Activated CD4-positive, alpha-beta T cell treated with anti-CD3 and anti-CD28 coated beads for 36 hours (primary cell): ENCODE data around the gene POU6F2. TPM values are rescaled to one million over a fixed set of nuclear protein-coding genes. Genes with fewer than 3 reads are reported as not detected.

ENCODE experiments used
- ATAC-seq: fragments of 200-7000 bp; cut with Tn5 transposase; one replicate; pipeline ENCODE4 v1.10.0; 2021; ENCODE audit warnings: mild to moderate bottlenecking, moderate library complexity
- CTCF ChIA-PET: fragments of 350-600 bp; sonication (Branson Sonifier 250); formaldehyde crosslinking; loops from one replicate; lab custom pipeline; 2021; ENCODE audit warnings: antibody characterized with exemption; lab: Charles Lee
- POLR2A ChIA-PET: fragments of 350-600 bp; sonication (Branson Sonifier 250); formaldehyde crosslinking; loops from one replicate; lab custom pipeline; 2021; ENCODE audit warnings: antibody characterized with exemption, inconsistent platforms; lab: Charles Lee
- DNase-seq: peaks from one replicate; pipeline ENCODE4 v3.0.0-alpha.2; 2020
- H3K27ac Mint-ChIP-seq: one replicate; pipeline ENCODE4 v1.8.0; 2021; ENCODE audit warnings: mixed read lengths
- H3K27me3 Mint-ChIP-seq: one replicate; pipeline ENCODE4 v1.8.0; 2021; ENCODE audit warnings: mixed read lengths
- H3K36me3 Mint-ChIP-seq: one replicate; pipeline ENCODE4 v1.8.0; 2021; ENCODE audit warnings: low read depth, mixed read lengths
- H3K4me1 Mint-ChIP-seq: one replicate; pipeline ENCODE4 v1.8.0; 2021; ENCODE audit warnings: mixed read lengths
- H3K4me3 Mint-ChIP-seq: one replicate; pipeline ENCODE4 v1.8.0; 2021; ENCODE audit warnings: mild to moderate bottlenecking, moderate library complexity, mixed read lengths
- H3K9me3 Mint-ChIP-seq: one replicate; pipeline ENCODE4 v1.8.0; 2021; ENCODE audit warnings: low read depth, mixed read lengths
- intact Hi-C, 2 experiments: fragments of 100-400 bp; cut with DNase I in 1 of 2; cut with micrococcal nuclease in 1 of 2; formaldehyde crosslinking; loops; one replicate each; pipeline versions ENCODE4 v1.14.2 to v1.15.1; 2022 to 2024; cut with DNase I, micrococcal nuclease
- total RNA-seq, 2 experiments: library from RNA; stranded (reverse); gene quantifications; one replicate each; pipeline ENCODE4 v1.2.3, GENCODE V29; 2021

Gene POU6F2
- total RNA-seq, 2 experiments from 2014 or later = not detected

- Mint-ChIP-seq H3K4me1 (no peaks in the 10 kb centered on the region), H3K36me3 (no peaks in the 10 kb centered on the region), H3K4me3 (no peak overlapping the region), H3K27ac (no peak overlapping the region), H3K27me3 (no peaks in the 10 kb centered on the region), H3K9me3 (no peaks in the 10 kb centered on the region)
- no peak for ATAC-seq
- ChIA-PET CTCF (interaction anchor here (0.5 to 0.7 kb wide), 2 partner anchors 34 to 1406 kb away, joined by 3 to 4 read pairs; no protein-coding TSS in a partner anchor), POLR2A (no interaction called here)
- DNase-seq = no peak
- intact Hi-C loops = no loop called here
Measured at GRCh38 chr7:39432368-39432767, 454.7 kb downstream of the POU6F2 start.

GRCh38 chr7:39432807-39433416, 455.2 kb downstream of the POU6F2 start:
- ChIA-PET CTCF (interaction anchor here (0.5 kb wide), 1 partner anchor 33 kb away, joined by 4 read pairs; no protein-coding TSS in a partner anchor), POLR2A (no interaction called here)
- no peak overlapping the region for H3K27ac Mint-ChIP-seq
- intact Hi-C loops = no loop called here
- H3K27me3 Mint-ChIP-seq = peaks cover 2% of the 10 kb centered on the region
- no peaks in the 10 kb centered on the region for H3K9me3 Mint-ChIP-seq
- no peak overlapping the region for H3K4me3 Mint-ChIP-seq
- no peaks in the 10 kb centered on the region for H3K4me1 Mint-ChIP-seq
- DNase-seq = no peak
- H3K36me3 Mint-ChIP-seq = no peaks in the 10 kb centered on the region
- ATAC-seq = no peak

- H3K27me3 Mint-ChIP-seq = peaks cover 2% of the 10 kb centered on the region
- H3K4me1 Mint-ChIP-seq = no peaks in the 10 kb centered on the region
- H3K36me3 Mint-ChIP-seq = no peaks in the 10 kb centered on the region
- no peak for DNase-seq
- no peak overlapping the region for H3K27ac Mint-ChIP-seq
- no peak for ATAC-seq
- no peak overlapping the region for H3K4me3 Mint-ChIP-seq
- no peaks in the 10 kb centered on the region for H3K9me3 Mint-ChIP-seq
- ChIA-PET POLR2A (no interaction called here), CTCF (no interaction called here)
- intact Hi-C loops = no loop called here
Measured at GRCh38 chr7:39433550-39433949, 455.8 kb downstream of the POU6F2 start.

GRCh38 chr7:39434012-39434411, 456.3 kb downstream of the POU6F2 start:
- Mint-ChIP-seq H3K4me1 (no peaks in the 10 kb centered on the region), H3K27me3 (peaks cover 3% of the 10 kb centered on the region), H3K9me3 (no peaks in the 10 kb centered on the region), H3K36me3 (no peaks in the 10 kb centered on the region), H3K27ac (no peak overlapping the region), H3K4me3 (no peak overlapping the region)
- POLR2A ChIA-PET = no interaction called here
- CTCF ChIA-PET = no interaction called here
- intact Hi-C loops = no loop called here
- DNase-seq (no peak), ATAC-seq (no peak)

GRCh38 chr7:39446546-39446945, 468.8 kb downstream of the POU6F2 start:
- DNase-seq (no peak), ATAC-seq (no peak)
- no peak overlapping the region for H3K4me3 Mint-ChIP-seq
- ChIA-PET POLR2A (no interaction called here), CTCF (interaction anchor here (0.6 to 1.3 kb wide), 3 partner anchors 10 to 337 kb away, joined by 3 to 4 read pairs (median 4); no protein-coding TSS in a partner anchor)
- intact Hi-C loops = no loop called here
- H3K27ac Mint-ChIP-seq = no peak overlapping the region
- H3K27me3 Mint-ChIP-seq = peaks cover 11% of the 10 kb centered on the region
- no peaks in the 10 kb centered on the region for H3K4me1 Mint-ChIP-seq
- H3K36me3 Mint-ChIP-seq = no peaks in the 10 kb centered on the region
- H3K9me3 Mint-ChIP-seq = no peaks in the 10 kb centered on the region

- Mint-ChIP-seq H3K4me1 (no peaks in the 10 kb centered on the region), H3K4me3 (no peak overlapping the region), H3K9me3 (no peaks in the 10 kb centered on the region), H3K36me3 (no peaks in the 10 kb centered on the region), H3K27ac (no peak overlapping the region), H3K27me3 (peaks cover 2% of the 10 kb centered on the region)
- intact Hi-C loops = no loop called here
- ATAC-seq (no peak), DNase-seq (no peak)
- CTCF ChIA-PET = interaction anchor here (0.6 to 6.0 kb wide), 3 partner anchors 11 to 313 kb away, joined by 3 to 35 read pairs (median 31); no protein-coding TSS in a partner anchor
- POLR2A ChIA-PET = no interaction called here
Measured at GRCh38 chr7:39451901-39452300, 474.2 kb downstream of the POU6F2 start.

- H3K27ac Mint-ChIP-seq = no peak overlapping the region
- H3K4me1 Mint-ChIP-seq = no peaks in the 10 kb centered on the region
- ATAC-seq (peak; percentile 87), DNase-seq (peak; percentile 77)
- ChIA-PET CTCF (interaction anchor here (0.5 to 6.0 kb wide), 24 partner anchors 9 to 585 kb away, joined by 3 to 35 read pairs (median 4); no protein-coding TSS in a partner anchor), POLR2A (interaction anchor here (0.7 kb wide), 1 partner anchor 29 kb away, joined by 8 read pairs; no protein-coding TSS in a partner anchor)
- peaks cover 4% of the 10 kb centered on the region for H3K27me3 Mint-ChIP-seq
- no peaks in the 10 kb centered on the region for H3K36me3 Mint-ChIP-seq
- intact Hi-C loops = loop anchor here (1.0 kb wide), 1 partner anchor 66 kb away; no protein-coding TSS in a partner anchor
- H3K9me3 Mint-ChIP-seq = no peaks in the 10 kb centered on the region
- H3K4me3 Mint-ChIP-seq = no peak overlapping the region
Measured at GRCh38 chr7:39453743-39454355, 476.1 kb downstream of the POU6F2 start.

- Mint-ChIP-seq H3K36me3 (no peaks in the 10 kb centered on the region), H3K27ac (no peak overlapping the region), H3K4me1 (no peaks in the 10 kb centered on the region), H3K4me3 (no peak overlapping the region), H3K27me3 (peaks cover 4% of the 10 kb centered on the region), H3K9me3 (no peaks in the 10 kb centered on the region)
- intact Hi-C loops = no loop called here
- ChIA-PET CTCF (interaction anchor here (1.2 kb wide), 1 partner anchor 8 kb away, joined by 3 read pairs; no protein-coding TSS in a partner anchor), POLR2A (no interaction called here)
- DNase-seq (no peak), ATAC-seq (no peak)
Measured at GRCh38 chr7:39458061-39458745, 480.5 kb downstream of the POU6F2 start.

GRCh38 chr7:39459636-39460035, 481.9 kb downstream of the POU6F2 start:
- H3K9me3 Mint-ChIP-seq = no peaks in the 10 kb centered on the region
- H3K27ac Mint-ChIP-seq = no peak overlapping the region
- intact Hi-C loops = no loop called here
- ChIA-PET CTCF (interaction anchor here (1.1 kb wide), 1 partner anchor 13 kb away, joined by 3 read pairs; no protein-coding TSS in a partner anchor), POLR2A (no interaction called here)
- no peaks in the 10 kb centered on the region for H3K4me1 Mint-ChIP-seq
- no peak for DNase-seq
- peaks cover 6% of the 10 kb centered on the region for H3K27me3 Mint-ChIP-seq
- no peak overlapping the region for H3K4me3 Mint-ChIP-seq
- no peaks in the 10 kb centered on the region for H3K36me3 Mint-ChIP-seq
- no peak for ATAC-seq

GRCh38 chr7:39460486-39460885, 482.8 kb downstream of the POU6F2 start:
- ATAC-seq (no peak), DNase-seq (no peak)
- POLR2A ChIA-PET = no interaction called here
- H3K36me3 Mint-ChIP-seq = no peaks in the 10 kb centered on the region
- CTCF ChIA-PET = interaction anchor here (1.9 kb wide), 1 partner anchor 10 kb away, joined by 7 read pairs; no protein-coding TSS in a partner anchor
- no peak overlapping the region for H3K4me3 Mint-ChIP-seq
- peaks cover 2% of the 10 kb centered on the region for H3K4me1 Mint-ChIP-seq
- H3K9me3 Mint-ChIP-seq = no peaks in the 10 kb centered on the region
- H3K27me3 Mint-ChIP-seq = peaks cover 6% of the 10 kb centered on the region
- intact Hi-C loops = no loop called here
- no peak overlapping the region for H3K27ac Mint-ChIP-seq

- peaks cover 9% of the 10 kb centered on the region for H3K27me3 Mint-ChIP-seq
- no peaks in the 10 kb centered on the region for H3K36me3 Mint-ChIP-seq
- ChIA-PET POLR2A (no interaction called here), CTCF (interaction anchor here (1.4 to 3.7 kb wide), 4 partner anchors 7 to 24 kb away, joined by 3 to 31 read pairs (median 6); no protein-coding TSS in a partner anchor)
- ATAC-seq (no peak), DNase-seq (no peak)
- no peaks in the 10 kb centered on the region for H3K9me3 Mint-ChIP-seq
- H3K27ac Mint-ChIP-seq = no peak overlapping the region
- peaks cover 2% of the 10 kb centered on the region for H3K4me1 Mint-ChIP-seq
- intact Hi-C loops = no loop called here
- no peak overlapping the region for H3K4me3 Mint-ChIP-seq
Measured at GRCh38 chr7:39461263-39461820, 483.6 kb downstream of the POU6F2 start.
